Renal cortical epithelial cell (primary cell): Measurements from ENCODE around the gene FMOD. TPM values are rescaled to one million over a fixed set of nuclear protein-coding genes. Genes with fewer than 3 reads are reported as not detected.
"Not testable (repeated sequence)": the region's sequence is repeated elsewhere in the genome, so short reads cannot be mapped to it uniquely, and the experiment has no call there.

Experiments used
- DNase-seq: peaks from one replicate; pipeline ENCODE4 v3.0.0-alpha.2; 2011; ENCODE audit warnings: low read depth
- total RNA-seq: library from RNA; depleted of rRNA; stranded (reverse); fragments of >200 nt; gene quantifications from 2 replicates; pipeline ENCODE4 v1.2.3, GENCODE V29; 2014

FMOD gene
- total RNA-seq, 1 donor from 2014 or later, result 1.7 TPM

DNA sequence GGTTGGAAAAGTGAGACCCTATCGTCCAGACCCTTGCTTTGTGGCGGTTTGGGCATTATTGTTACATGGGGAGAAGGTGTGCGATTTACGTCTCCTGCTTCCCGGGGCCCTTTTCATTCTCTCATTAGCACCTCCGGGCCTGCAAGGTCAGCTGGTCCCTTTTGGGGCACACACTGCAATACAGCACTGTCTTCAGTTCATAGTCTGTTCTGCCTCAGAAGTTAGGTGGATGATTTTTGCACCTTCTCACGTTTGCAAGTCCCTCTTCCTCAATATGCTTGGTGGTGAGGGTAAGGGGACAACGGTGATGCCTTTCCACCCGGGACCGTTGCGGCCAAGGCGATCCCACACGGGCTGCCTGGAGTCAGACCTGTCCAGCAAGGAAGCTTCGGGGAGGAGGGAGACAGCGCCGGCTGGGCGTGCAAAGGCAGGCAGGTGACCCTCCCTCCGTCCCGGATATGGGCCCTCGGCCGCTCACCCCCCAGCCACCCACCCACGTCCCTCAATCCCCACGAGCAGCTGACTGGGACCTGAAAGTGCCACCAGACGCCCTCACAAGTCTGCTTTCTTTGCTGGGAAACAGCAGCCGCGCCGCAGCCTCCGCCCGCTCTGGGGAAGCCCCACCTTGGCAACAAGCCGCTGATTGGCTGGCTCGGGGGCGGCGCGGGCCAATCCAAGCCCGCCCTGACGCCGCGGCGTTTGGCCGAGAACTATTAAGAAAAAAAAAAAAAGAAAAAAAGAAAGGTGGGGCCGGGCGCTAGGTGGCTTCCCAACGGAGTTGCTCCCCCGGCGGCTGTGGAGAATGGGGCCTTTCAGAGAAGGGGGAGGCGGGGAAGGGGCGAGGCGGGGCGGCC is 23.9 kb downstream of the FMOD start:
- peak; percentile 70 for DNase-seq

DNA sequence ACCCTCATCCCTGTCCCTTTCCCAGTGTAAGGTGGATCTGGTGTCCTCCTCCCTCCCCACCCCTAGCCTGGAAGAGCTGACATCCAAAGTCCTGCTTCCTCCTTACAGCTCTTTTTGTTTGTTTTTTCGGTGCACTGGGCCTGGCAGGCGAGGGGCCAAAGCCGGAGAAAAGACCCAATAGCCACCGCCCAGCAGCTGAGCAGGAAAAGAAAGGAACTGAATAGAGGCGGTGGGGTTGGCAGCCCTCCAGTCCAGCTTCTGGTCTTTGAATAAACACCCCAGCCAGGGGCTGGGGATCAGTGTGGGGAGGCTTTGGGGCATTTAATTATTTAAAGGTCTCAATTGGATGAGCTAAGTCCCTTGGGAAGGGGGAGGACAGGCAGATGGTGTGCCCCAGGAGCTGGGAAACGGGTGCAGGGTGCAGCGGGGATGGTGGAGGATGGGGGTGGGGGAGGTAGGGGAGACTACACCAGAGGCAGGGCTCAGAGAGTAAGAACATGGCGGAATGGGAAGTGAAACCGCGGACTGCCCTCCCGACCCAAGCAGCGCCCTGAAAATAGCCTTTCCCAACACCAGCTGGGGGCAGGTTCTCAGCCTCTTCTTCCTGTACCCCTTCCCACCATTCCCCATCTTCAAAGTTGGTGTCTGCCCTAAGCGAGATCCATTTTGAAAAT is 25.4 kb downstream of the FMOD start:
- DNase-seq, result no peak

DNA sequence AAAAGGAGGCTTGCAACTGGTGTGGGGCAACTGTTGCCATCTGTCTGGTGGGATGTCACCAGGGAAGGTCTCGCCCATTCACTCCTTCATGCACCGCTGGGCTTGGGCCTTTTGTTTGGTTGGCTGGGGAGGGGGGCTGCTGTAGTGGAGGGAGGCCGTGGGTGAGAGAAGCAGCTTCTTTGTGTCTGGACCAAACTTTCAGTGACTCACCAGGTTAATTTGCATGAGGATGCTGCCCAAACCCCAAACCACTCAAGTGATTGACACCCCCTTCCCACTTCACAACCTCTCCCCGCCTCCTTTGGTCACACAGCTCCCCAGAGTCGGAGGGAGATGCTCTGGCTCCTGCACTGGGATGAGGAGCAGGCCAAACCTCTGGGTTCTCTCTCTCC is 25.9 kb downstream of the FMOD start:
- no peak for DNase-seq

DNA sequence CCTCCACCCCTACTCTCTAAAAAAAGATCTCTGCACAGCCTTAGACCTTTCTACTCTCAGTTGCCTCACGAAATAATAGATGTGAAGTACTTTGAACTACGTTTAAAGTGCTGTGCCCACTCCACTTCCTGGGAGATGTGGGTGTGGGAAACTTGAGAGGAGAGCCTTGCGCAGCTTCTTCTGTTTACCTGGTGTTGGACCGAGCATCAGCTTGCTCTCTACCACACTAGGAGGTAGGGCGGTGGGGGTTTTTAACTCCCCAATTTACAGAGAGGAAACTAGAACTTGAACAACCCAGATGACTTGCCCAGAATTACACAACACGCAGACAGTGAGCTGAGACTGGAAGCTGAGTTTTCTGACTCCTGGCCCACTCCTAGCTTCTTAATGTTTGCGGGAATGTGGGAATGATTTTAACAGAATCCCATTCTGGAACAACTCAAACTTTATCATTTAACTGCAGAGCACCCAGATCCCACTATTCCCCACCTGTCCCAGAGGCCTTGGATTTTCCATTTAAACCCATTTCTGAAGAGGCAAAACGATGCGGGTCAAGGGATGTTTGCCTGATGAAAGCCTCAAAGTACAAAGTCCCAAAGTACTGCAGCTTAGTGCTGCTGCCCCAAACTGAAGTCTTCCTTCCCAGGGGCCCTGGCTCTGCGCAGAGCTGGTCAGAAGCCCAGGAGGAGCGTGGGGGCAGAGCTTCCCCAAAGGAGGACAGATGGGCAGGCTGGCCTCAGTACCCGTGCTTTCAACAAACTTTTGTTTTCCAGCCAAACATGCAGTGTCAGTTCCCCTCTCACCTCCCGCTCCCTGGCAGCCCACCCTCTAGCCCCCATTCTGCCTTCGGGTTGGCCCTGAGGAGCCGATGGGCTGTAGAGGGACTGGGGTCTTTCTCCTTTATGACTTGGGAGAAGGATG is 26.6 kb downstream of the FMOD start:
- DNase-seq, result no peak

DNA sequence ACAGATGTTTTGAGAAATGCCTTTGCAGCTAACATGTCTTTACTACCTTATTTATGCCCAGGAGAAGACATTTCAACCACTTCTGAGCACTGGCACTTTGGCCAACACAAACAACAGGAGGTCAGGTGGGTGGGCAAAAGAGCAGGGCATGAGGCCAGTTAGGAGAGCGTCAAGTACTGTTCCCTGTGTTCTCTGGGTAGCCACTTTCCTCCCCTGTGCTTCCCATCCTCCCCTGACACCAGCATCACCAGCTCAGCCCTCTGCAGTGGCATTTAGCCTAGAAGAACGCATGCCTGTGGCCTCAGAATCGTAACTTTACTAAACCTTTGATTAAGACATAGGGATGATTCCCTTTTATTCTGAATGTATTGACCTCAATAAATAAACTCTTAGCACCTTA is 27.3 kb downstream of the FMOD start:
- no peak for DNase-seq

DNA sequence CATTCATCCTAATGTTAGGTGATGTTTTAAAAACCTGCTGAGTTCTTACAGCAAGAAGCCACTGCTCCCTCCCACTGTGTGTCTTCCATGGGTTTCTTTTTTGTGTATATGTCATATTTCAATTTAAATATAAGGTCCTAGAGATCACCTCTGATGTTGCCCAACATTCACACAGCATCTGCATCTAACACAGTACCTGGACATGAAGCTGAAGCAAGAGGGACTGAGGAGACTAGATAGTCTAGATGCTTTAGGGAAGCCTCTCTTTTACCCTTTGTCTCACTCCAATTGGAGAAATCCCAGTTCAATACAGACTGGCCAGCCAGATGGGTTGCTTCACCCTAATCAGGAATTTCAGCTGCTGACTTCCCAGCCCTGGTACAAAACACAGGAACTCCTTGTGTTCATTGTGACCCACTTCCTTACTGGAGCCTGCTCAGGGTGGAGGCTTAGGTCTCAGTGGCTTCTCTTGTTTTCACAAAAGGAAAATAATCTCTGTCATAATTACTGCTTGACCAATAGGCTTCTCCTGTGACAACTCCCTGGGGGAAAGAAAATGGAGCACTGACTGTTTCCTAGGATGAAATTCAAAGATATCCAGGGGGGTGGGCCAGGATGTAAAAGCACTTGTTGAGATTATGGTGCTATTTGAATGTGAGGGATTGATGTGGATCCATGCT is 28.3 kb downstream of the FMOD start:
- no peak for DNase-seq

DNA sequence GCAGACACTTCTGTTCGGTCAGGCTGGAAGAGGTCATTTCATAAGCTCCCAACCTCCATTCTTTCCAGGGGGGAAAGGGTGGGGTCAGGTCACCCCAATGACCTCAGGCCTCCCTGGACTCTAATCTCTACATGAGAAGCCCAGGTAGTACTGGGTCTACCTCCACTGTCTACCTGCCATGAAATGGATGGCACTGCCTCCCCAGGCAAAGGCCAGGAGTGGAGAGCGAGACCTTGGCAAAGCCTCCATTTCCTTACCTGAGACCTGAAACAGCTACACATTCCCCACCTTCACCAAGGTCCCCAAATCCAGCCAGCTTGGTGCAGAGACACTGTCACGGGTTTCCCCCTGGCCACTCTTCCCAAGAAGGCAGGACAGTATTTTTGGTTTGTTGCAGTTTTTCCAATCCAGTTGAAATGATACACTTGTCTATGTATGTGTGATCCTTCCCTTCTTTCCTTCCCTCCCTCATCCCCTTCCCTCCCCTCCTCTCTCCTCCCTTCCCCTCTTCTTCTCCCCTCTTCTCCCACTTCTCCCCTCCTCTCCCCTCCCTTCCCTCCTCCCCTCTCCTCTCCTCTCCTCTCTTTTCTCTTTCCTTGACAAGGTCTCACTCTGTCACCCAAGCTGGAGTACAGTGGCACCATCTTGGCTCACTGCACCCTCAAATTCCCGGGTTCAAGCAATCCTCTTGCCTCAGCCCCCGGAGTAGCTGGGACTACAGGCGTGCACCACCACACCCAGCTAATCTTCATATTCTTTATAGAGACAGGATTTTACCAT is 29.5 kb downstream of the FMOD start:
- DNase-seq, result no peak

DNA sequence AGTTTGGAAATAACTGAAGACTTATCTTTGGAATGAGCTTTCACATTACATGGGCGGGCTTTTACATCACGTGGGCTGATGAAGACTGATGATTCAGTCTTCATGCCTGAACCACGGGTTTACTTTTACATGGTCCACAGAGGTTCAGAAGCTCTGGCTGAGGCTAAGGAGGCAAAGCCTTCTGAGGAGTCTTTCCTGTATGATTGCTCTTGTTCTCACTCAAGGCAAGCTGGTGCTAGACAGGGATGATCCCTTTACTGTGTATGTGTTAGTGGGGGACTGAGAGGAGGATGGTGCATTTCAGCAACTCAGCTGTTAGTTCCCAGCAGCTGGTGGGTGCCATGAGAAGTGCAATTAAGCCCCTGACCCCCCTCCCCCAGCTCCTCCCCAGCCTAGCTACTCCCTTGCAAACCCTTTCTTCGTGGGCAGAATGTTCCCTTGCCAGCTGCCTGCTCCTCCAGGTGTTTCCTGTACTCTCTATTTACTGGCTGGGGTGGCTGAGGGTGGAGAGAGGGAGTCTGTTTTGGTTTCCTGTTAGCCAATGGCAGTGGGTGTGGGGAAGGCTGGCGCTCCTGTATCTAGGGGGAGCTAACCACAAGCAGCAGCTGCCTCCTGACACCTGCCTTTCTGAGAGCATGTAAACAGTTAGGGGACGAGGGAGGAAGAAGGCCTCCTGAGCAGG is 30.2 kb downstream of the FMOD start:
- DNase-seq, result no peak

DNA sequence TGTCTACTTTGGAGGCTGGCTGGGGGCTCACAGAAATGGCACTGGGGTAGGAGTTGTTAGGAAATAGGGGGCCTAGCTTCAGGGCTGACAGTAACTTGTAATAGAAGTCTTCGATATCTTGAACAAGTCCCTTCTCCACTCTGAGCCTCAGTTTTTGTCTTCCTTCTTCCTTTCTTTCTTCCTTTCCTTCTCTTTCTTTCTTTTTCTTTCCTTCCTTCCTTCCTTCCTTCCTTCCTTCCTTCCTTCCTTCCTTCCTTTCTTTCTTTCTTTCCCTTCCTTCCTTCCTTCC is 32.7 kb downstream of the FMOD start:
- DNase-seq, result no peak

DNA sequence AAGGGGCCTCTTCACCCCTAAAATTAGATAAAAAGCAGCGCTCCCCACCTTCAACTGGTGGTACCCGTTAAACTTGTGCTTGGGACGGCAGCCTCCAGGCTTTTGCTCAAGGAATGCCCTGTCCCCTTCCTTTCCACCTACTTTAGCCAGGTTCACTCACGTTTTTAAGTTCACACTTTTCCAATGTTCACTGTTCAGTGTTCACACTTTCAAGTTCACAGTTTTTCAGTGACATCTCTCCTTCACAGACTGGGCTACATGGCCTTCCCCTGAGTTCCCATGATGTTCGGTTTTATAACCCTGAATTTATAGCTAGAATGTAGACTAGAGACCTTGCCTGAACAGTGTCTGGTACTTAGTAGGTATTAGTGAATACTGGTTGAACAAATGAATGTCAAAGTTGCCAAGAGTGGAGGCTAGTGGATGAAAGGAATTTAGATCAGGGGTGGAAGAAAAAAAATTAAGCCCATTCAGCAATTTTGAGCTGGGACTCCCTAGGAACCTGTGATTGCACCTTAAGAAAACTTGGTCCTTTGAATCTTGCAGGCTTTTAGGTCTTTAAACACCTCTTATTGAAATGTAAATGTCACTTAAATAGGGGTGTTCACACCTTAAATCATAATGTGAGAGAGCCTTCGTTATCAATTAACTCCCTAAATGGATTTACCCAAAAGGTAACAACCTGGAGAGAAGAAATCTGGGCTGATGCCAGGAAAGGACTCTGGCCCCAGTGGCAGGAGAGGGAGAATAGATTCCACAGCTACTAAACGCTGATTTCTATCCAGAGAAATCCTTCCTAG is 33.3 kb downstream of the FMOD start:
- DNase-seq, result no peak

DNA sequence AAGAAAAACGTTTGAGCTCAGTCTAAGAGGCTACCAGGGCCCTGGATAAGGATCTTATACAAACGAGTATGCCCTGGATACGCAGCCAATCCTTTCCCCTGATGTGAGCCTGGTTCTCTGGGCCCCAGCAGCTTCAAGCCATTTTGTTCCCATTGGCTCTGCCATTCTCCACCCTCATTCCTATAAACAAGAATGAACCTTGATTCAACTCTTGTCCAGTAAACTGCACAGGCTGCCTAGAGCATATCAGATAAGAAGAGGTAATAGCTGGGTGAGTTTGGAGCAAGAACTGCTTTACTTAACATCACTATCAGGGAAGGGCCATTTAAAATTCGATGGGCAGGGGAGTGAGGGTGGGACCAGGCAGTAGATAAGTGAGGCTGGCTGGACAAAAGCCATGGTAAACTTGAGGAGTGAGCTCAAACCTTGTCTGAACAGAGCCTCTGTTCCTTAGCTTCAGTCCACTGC is 34.3 kb downstream of the FMOD start:
- DNase-seq, result peak; percentile 44

DNA sequence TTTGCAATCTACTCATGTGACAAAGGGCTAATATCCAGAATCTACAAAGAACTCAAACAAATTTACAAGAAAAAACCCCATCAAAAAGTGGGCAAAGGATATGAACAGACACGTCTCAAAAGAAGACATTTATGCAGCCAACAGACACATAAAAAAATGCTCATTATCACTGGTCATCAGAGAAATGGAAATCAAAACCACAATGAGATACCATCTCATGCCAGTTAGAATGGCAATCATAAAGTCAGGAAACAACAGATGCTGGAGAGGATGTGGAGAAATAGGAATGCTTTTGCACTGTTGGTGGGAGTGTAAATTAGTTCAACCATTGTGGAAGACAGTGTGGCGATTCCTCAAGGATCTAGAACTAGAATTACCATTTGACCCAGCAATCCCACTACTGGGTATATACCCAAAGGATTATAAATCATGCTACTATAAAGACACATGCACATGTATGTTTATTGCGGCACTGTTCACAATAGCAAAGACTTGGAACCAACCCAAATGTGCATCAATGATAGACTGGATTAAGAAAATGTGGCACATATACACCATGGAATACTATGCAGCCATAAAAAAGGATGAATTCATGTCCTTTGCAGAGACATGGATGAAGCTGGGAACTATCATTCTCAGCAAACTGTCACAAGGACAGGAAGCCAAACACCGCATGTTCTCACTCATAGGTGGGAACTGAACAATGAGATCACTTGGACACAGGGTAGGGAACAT is 36.7 kb downstream of the FMOD start:
- DNase-seq, result not testable (repeated sequence)

DNA sequence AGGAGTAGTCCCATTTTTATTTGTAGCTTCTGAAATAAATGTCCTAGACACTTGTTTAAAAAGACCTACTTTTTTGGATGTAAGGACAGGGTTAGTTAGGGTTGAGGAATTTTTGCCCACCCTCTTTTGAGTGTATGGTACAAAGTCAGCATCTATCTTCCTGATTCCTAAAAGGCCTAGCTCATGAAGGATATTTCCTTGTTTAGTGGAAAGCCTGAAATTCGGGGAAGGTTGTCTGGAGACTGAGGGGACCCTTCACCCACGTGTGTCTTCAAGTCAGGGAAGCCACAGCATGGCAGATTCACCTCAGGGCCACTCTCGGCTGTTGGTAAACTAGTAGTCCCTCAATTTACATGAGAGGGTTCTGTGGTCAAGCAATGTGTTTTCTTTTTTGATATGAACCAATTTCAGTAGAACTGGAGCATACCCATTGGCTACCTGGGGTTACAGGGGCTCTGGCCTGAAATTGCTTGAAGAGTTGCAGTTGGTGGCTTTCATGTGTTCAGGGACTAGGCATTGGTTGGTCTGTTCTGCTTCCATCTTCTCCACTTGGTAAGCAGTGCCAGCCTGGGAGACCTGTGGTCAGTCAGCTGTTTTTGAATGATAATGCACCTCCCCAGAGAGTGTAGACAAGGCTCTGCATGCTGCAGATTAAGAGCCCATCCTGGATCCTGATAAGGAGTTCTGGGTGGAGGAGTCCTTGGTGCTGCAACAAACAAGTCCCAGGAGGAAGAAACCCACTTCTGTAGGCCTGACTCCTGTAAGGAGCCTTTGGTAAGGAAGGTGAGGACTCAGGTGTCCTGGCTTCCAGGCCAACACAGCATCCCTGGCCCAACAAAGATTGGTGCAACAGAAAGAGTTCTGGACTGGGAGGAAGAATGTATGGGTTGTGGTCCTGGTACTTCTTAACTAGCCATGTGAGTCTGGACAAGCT is 39.3 kb downstream of the FMOD start:
- DNase-seq, result no peak

DNA sequence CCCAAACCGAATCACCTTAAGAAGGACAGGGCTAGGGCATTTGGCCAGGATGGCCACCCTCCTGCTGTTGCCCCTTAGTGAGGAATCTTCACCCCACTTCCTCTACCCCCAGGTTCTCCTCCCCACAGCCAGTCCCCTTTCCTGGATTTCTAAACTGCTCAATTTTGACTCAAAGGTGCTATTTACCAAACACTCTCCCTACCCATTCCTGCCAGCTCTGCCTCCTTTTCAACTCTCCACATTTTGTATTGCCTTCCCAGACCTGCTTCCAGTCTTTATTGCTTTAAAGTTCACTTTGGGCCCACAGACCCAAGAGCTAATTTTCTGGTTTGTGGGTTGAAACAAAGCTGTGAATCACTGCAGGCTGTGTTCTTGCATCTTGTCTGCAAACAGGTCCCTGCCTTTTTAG is 42.0 kb downstream of the FMOD start:
- no peak for DNase-seq

DNA sequence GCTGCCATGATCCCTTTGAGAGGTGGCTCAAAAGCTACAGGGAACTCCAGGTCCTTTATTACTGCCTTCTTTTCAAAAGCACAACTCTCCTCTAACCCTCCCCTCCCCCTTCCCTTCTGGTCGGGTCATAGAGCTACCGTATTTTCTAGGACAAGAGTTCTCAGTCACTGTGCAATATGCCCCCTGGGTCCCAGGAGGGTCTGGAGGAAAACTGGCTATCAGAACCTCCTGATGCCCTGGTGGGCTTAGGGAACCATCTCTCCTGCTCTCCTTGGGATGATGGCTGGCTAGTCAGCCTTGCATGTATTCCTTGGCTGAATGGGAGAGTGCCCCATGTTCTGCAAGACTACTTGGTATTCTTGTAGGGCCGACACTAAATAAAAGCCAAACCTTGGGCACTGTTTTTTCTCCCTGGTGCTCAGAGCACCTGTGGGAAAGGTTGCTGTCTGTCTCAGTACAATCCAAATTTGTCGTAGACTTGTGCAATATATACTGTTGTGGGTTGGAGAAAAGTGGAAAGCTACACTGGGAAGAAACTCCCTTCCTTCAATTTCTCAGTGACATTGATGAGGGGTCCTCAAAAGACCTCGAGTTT is 42.5 kb downstream of the FMOD start:
- no peak for DNase-seq

DNA sequence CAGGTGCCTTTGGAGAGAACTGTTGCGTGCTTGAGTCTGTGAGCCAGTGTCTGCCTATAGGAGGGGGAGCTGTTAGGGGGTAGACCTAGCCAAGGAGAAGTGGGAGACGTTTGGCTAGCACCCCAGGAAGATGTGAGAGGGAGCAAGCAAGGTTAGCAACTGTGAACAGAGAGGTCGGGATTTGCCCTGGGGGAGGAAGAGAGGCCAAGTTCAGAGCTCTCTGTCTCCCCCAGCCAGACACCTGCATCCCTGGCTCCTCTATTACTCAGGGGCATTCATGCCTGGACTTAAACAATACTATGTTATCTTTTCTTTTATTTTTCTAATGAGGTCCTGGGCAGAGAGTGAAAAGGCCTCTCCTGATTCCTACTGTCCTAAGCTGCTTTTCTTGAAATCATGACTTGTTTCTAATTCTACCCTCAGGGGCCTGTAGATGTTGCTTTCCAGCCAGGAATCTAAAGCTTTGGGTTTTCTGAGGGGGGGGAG is 43.2 kb downstream of the FMOD start:
- no peak for DNase-seq

DNA sequence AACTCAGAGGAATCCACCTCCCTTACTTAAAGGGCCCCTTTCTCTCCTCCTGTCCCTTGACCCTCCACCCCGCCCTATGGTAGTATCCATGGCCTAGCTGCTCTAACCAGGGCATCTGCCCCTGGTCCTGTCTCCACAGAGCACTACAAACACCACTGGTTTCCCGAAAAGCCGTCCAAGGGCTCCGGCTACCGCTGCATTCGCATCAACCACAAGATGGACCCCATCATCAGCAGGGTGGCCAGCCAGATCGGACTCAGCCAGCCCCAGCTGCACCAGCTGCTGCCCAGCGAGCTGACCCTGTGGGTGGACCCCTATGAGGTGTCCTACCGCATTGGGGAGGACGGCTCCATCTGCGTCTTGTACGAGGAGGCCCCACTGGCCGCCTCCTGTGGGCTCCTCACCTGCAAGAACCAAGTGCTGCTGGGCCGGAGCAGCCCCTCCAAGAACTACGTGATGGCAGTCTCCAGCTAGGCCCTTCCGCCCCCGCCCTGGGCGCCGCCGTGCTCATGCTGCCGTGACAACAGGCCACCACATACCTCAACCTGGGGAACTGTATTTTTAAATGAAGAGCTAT is 43.9 kb downstream of the FMOD start:
- no peak for DNase-seq
